Liver (tissue), 9 donors: ENCODE measurements around the gene HDAC10. TPM values are rescaled to one million over a fixed set of nuclear protein-coding genes. Genes with fewer than 3 reads are reported as not detected.

Experiments used
- DNase-seq: peaks from one replicate; pipeline ENCODE4 v3.0.0-alpha.2; 2017; ENCODE audit warnings: low spot score
- H3K27ac ChIP-seq, 2 donors: one replicate each; pipeline ENCODE4 v1.7.0; 2013; ENCODE audit warnings: inconsistent platforms in 2 of 2, low read length in 2 of 2, control low read depth in 1 of 2, low read depth in 1 of 2, mild to moderate bottlenecking in 1 of 2
- H3K27me3 ChIP-seq, 4 donors: one replicate each; pipeline versions ENCODE4 v1.6.1 to v1.7.0; 2013; ENCODE audit warnings: low read length in 3 of 4, inconsistent platforms in 1 of 4, mild to moderate bottlenecking in 1 of 4, moderate library complexity in 1 of 4; ENCODE audit not compliant: control insufficient read depth in 4 of 4, insufficient read depth in 4 of 4
- H3K36me3 ChIP-seq, 4 donors: one replicate each; pipeline versions ENCODE4 v1.6.1 to v1.7.0; 2013; ENCODE audit warnings: low read length in 3 of 4, mild to moderate bottlenecking in 3 of 4, low read depth in 1 of 4, moderate library complexity in 1 of 4; ENCODE audit not compliant: control insufficient read depth in 4 of 4, insufficient read depth in 3 of 4
- H3K4me1 ChIP-seq, 4 donors: one replicate each; pipeline versions ENCODE4 v1.6.1 to v1.7.0; 2013; ENCODE audit warnings: low read length in 3 of 4, mild to moderate bottlenecking in 3 of 4, moderate library complexity in 1 of 4; ENCODE audit not compliant: control insufficient read depth in 4 of 4, insufficient read depth in 4 of 4
- H3K4me3 ChIP-seq, 3 donors: one replicate each; pipeline versions ENCODE4 v1.6.1 to v1.7.0; 2013; ENCODE audit warnings: low read length in 3 of 3, control low read depth in 1 of 3, low read depth in 1 of 3, mild to moderate bottlenecking in 1 of 3
- H3K9ac ChIP-seq, 2 donors: one replicate each; pipeline ENCODE4 v1.7.0; 2013; ENCODE audit warnings: low read length in 2 of 2, mild to moderate bottlenecking in 2 of 2, moderate library complexity in 2 of 2, control low read depth in 1 of 2, low read depth in 1 of 2
- H3K9me3 ChIP-seq, 4 donors: one replicate each; pipeline versions ENCODE4 v1.6.1 to v1.7.0; 2013; ENCODE audit warnings: low read length in 3 of 4; ENCODE audit not compliant: control insufficient read depth in 4 of 4
- ATF3 ChIP-seq: IDR thresholded peaks from 2 replicates; pipeline ENCODE4 v1.6.1; 2016; ENCODE audit warnings: antibody characterized with exemption
- CTCF ChIP-seq: fragments of 150-350 bp; IDR thresholded peaks from 2 replicates; pipeline ENCODE4 v1.5.1; 2017; ENCODE audit warnings: improper control_type of control experiment, low read depth, low read length; ENCODE audit not compliant: missing input control
- EGR1 ChIP-seq, 2 donors: IDR thresholded peaks; 2 replicates each; pipeline ENCODE4 v1.6.1; 2016 to 2018; ENCODE audit warnings: antibody characterized with exemption in 2 of 2, low read depth in 2 of 2
- FOXA2 ChIP-seq: IDR thresholded peaks from 2 replicates; pipeline ENCODE4 v1.6.1; 2016; ENCODE audit warnings: antibody characterized with exemption
- GABPA ChIP-seq, 2 donors: IDR thresholded peaks in 1 of 2; conservative IDR thresholded peaks in 1 of 2; 2 replicates each; pipeline ENCODE4 v1.6.1; 2016; ENCODE audit warnings: antibody characterized with exemption in 2 of 2, mild to moderate bottlenecking in 1 of 2, moderate library complexity in 1 of 2
- HNF4A ChIP-seq, 2 donors: conservative IDR thresholded peaks; 2 replicates each; pipeline ENCODE4 v1.6.1; 2016; ENCODE audit warnings: antibody characterized with exemption in 2 of 2, mild to moderate bottlenecking in 2 of 2
- JUND ChIP-seq, 2 donors: IDR thresholded peaks; 2 replicates each; pipeline ENCODE4 v1.6.1; 2016; ENCODE audit warnings: antibody characterized with exemption in 2 of 2
- MAX ChIP-seq: IDR thresholded peaks from 2 replicates; pipeline ENCODE4 v1.6.1; 2016; ENCODE audit warnings: antibody characterized with exemption
- NR2F2 ChIP-seq: IDR thresholded peaks from 2 replicates; pipeline ENCODE4 v1.6.1; 2016; ENCODE audit warnings: antibody characterized with exemption
- RAD21 ChIP-seq, 2 donors: IDR thresholded peaks; 2 replicates each; pipeline ENCODE4 v1.6.1; 2016; ENCODE audit warnings: antibody characterized with exemption in 2 of 2, mild to moderate bottlenecking in 2 of 2
- REST ChIP-seq: IDR thresholded peaks from 2 replicates; pipeline ENCODE4 v1.6.1; 2016; ENCODE audit warnings: antibody characterized with exemption, mild to moderate bottlenecking
- RXRA ChIP-seq, 2 donors: IDR thresholded peaks; 2 replicates each; pipeline ENCODE4 v1.6.1; 2017 to 2018; ENCODE audit warnings: antibody characterized with exemption in 2 of 2, mild to moderate bottlenecking in 1 of 2
- TAF1 ChIP-seq: conservative IDR thresholded peaks from 2 replicates; pipeline ENCODE4 v1.6.1; 2016; ENCODE audit warnings: antibody characterized with exemption, mild to moderate bottlenecking
- ZBTB33 ChIP-seq: IDR thresholded peaks from 2 replicates; pipeline ENCODE4 v1.6.1; 2016; ENCODE audit warnings: antibody characterized with exemption
- WGBS: extraction: QIAGEN DNeasy Blood & Tissue Kit; methylation state at CpG from one replicate; pipeline ENCODE4 v1.1.7; 2013; 5-methylcytosine and 5-hydroxymethylcytosine counted together
- polyA plus RNA-seq, 2 donors: library from polyadenylated mRNA; stranded (reverse) in 1 of 2; unstranded in 1 of 2; fragments of 200-250 nt in 1 of 2; fragments of >200 nt in 1 of 2; fragmentation: Nextera tagmentation in 1 of 2; extraction: Ambion mirVana in 1 of 2; gene quantifications; one replicate each; pipeline versions ENCODE4 v1.2.1 to v1.2.3, GENCODE V29; 2013 to 2015
- total RNA-seq, 2 donors: library from RNA; depleted of rRNA; stranded (reverse); fragments of >200 nt; gene quantifications; one replicate each; pipeline ENCODE4 v1.2.3, GENCODE V29; 2014
- donor health status: healthy.
- donor health status: healthy.
- donor health status: healthy.
- donor health status: healthy.
- donor health status: healthy.

Gene HDAC10
- total and polyA plus RNA-seq, 4 donors: 6.2 to 18.2 (median 13.6) TPM

GRCh38 chr22:50238755-50239154 is 12.3 kb downstream of the HDAC10 start:
- Histone ChIP-seq H3K9ac (no peak overlapping the region), H3K27me3 (no peaks in the 10 kb centered on the region), H3K4me1 (peaks cover 3 to 39% (median 27%) of the 10 kb centered on the region in 4 donors), H3K9me3 (no peaks in the 10 kb centered on the region), H3K4me3 (no peak overlapping the region), H3K27ac (no peak overlapping the region), H3K36me3 (peaks cover 0 to 10% (median 7%) of the 10 kb centered on the region in 4 donors)
- WGBS: 89% methylated on average over 9 of the region's 9 CpGs
- no peak for DNase-seq
- TF ChIP-seq JUND (IDR thresholded peaks at IDR 0.05): no peak
- no peak for TF ChIP-seq CTCF
- no peak for TF ChIP-seq TAF1
- no peak for TF ChIP-seq HNF4A (conservative IDR thresholded peaks at IDR 0.05)
- no peak for TF ChIP-seq EGR1 (IDR thresholded peaks at IDR 0.05; ENCODE audit: low read depth in 2 of 2)

- no peaks in the 10 kb centered on the region for H3K27me3 ChIP-seq
- peaks cover 2 to 24% (median 12%) of the 10 kb centered on the region in 4 donors for H3K36me3 ChIP-seq
- no peak overlapping the region for H3K9ac ChIP-seq
- DNase-seq: no peak
- no peak overlapping the region for H3K4me3 ChIP-seq
- 75% methylated on average over 11 of the region's 11 CpGs for WGBS
- H3K9me3 ChIP-seq: no peaks in the 10 kb centered on the region
- peaks cover 0 to 21% (median 10%) of the 10 kb centered on the region in 4 donors for H3K4me1 ChIP-seq
- no peak overlapping the region for H3K27ac ChIP-seq
- no peak for TF ChIP-seq ZBTB33
- TF ChIP-seq REST: no peak
- TF ChIP-seq ATF3: no peak
- no peak for TF ChIP-seq RXRA (IDR thresholded peaks at IDR 0.05)
- no peak for TF ChIP-seq GABPA (IDR thresholded peaks at IDR 0.05 in 1 of 2, conservative IDR thresholded peaks at IDR 0.05 in 1 of 2)
- TF ChIP-seq HNF4A (conservative IDR thresholded peaks at IDR 0.05): no peak
- peak; percentile 43 for TF ChIP-seq CTCF
- TF ChIP-seq TAF1: no peak
- no peak for TF ChIP-seq NR2F2
- no peak for TF ChIP-seq EGR1 (IDR thresholded peaks at IDR 0.05; ENCODE audit: low read depth in 2 of 2)
- TF ChIP-seq MAX: no peak
- no peak for TF ChIP-seq FOXA2
- peak in 1 of 2 donors; percentile 74 for TF ChIP-seq RAD21 (IDR thresholded peaks at IDR 0.05)
Measured at GRCh38 chr22:50236731-50237409, 14.2 kb downstream of the HDAC10 start.
